GM21619 (cell line): ENCODE data around the gene GEMIN4.
"Not testable (repeated sequence)": the region's sequence is repeated elsewhere in the genome, so short reads cannot be mapped to it uniquely, and the experiment has no call there.

Source experiments
- ATAC-seq: cut with Tn5 transposase; IDR thresholded peaks from one replicate; pipeline ENCODE4 v1.9.1; 2021; ENCODE audit not compliant: unreplicated experiment

GEMIN4 gene

GRCh38 chr17:781805-782731 lies 30.0 kb upstream of the GEMIN4 start, which contains the start of the genes GLOD4 and MRM3:
Gene GLOD4, minus strand, starts transcription at chr17:782280. Its CDS starts 25 bp downstream, at chr17:782255.
Gene MRM3, plus strand, starts transcription at chr17:782353. Its CDS starts 26 bp downstream, at chr17:782379.
- peak; percentile 84 for ATAC-seq

GRCh38 chr17:778096-778495 lies 26.0 kb upstream of the GEMIN4 start:
- ATAC-seq, result no peak

DNA sequence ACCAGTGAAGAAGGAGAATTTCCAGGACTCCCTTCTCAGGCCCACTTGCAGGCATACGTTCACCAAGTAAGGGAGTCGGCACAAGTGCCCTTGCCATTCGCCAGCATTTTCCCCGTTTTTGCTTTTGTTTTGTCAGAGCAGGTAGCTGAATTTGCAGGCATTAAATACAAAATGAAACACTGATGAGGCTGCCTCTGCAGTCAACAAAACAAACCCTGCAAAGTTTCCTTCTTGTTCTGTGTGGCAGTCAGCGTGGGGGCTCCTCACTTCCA lies 22.2 kb upstream of the GEMIN4 start:
- no peak for ATAC-seq

- ATAC-seq, result no peak
These were observed 21.6 kb upstream of the GEMIN4 start for GRCh38 chr17:773467-774312.

DNA sequence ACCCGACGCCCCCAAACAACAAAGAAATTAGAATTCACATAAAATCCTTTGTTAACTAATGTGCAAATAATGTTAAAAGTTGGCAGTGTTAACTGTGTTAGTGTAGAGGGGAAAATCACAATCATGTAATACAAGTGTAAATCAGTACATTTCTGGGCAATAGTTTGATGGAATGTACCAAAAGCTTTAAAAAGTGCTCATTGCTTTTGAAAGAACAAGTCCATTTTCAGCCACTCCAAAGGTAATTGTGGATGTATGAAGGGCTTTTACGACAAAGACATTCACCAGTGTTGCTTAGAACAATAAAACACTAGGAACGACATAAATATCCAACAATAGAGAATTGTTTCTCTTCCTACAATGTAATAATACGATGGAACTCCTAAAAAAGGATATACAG lies 21.0 kb upstream of the GEMIN4 start:
- ATAC-seq, result no peak

- no peak for ATAC-seq
These were observed 15.0 kb upstream of the GEMIN4 start for GRCh38 chr17:767076-767475.

GRCh38 chr17:760371-760770 lies 8.3 kb upstream of the GEMIN4 start:
- no peak for ATAC-seq

DNA sequence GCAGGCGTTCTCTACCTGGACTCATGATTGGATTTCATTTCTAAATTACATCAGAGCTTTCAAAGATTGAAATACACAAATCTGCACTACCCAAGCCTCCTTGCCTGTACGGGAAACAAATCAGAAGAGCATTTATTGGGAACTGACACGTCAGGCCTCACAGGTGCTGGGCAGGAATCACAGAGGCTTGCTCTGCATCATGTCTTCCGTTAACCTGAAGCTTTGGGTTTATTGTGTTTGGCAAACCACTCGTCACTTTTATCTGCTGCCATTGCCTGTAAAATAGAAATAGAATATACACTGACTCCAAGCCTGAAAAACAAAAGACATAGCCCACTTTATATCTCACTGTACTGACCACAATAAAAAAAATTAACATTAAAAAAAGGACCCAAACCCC lies 7.9 kb upstream of the GEMIN4 start:
- no peak for ATAC-seq

DNA sequence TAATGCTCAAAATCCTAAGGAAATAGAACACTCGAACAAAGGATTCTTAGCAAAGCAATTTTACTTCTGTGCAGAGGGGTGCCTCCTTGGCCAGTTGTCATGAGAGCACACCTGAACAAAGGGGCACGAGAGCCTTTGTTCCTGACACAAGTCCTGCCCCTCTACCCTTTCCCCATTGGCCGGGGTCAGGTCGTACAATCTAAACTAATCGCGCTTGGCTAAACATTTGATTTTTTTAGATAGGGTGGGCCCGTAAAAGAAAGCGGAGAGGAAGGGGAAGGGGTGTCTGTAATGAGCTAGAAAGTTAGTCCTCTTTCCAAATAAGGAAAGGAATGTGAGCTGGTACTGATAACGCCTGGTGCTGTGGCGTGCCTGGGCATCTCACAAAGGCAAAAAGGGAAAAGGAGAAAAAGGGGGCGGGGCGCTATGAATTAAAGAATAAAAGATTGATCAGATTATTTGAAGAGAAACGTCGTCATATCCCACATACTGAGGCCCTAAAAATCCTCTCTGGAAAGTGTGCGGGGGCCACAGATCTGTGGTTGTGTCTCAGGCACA lies 4.0 kb upstream of the GEMIN4 start:
- ATAC-seq, result not testable (repeated sequence)

- not testable (repeated sequence) for ATAC-seq
These were observed 3.4 kb upstream of the GEMIN4 start for GRCh38 chr17:755319-755961.

- ATAC-seq, result no peak
These were observed 1.4 kb upstream of the GEMIN4 start for GRCh38 chr17:753418-753817.

DNA sequence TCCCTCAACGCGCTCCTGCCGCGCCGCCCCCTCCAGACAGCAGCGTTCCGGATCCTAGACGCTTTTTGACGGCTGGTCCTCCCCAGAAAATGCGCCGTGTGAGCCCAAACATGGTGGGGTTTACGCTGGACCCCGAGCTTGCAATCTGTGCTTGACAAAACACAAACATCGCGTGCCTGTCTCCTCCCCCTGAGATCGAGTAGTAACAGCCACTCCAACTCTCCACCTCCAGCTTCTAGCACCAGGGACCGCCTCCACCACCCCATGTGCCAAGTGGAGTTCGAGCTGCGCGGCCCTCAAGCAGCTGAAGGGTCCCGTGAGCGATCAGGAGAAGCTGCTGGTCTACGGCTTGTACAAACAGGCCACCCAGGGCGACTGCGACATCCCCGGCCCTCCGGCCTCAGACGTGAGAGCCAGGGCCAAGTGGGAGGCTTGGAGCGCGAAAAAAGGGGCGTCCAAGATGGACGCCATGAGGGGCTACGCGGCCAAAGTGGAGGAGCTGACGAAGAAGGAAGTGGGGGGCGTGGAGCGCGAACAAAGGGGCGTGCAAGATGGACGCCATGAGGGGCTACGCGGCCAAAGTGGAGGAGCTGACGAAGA lies 656 bp upstream of the GEMIN4 start:
- ATAC-seq, result peak; percentile 3

GRCh38 chr17:751269-752001 lies 629 bp downstream of the GEMIN4 start:
- ATAC-seq, result peak; percentile 42

- ATAC-seq, result no peak
These were observed 1.5 kb downstream of the GEMIN4 start for GRCh38 chr17:750431-751037.

DNA sequence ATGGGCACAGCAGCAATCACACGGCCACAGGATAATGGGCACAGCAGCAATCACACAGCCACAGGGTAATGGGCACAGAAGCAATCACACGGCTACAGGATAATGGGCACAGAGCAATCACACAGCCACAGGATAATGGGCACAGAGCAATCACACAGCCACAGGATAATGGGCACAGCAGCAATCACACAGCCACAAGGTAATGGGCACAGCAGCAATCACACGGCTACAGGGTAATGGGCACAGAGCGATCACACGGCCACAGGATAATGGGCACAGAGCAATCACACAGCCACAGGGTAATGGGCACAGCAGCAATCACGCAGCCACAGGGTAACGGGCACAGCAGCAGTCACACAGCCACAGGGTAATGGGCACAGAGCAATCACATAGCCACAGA lies 2.7 kb downstream of the GEMIN4 start:
- not testable (repeated sequence) for ATAC-seq

GRCh38 chr17:748604-749003 lies 3.5 kb downstream of the GEMIN4 start:
- not testable (repeated sequence) for ATAC-seq

DNA sequence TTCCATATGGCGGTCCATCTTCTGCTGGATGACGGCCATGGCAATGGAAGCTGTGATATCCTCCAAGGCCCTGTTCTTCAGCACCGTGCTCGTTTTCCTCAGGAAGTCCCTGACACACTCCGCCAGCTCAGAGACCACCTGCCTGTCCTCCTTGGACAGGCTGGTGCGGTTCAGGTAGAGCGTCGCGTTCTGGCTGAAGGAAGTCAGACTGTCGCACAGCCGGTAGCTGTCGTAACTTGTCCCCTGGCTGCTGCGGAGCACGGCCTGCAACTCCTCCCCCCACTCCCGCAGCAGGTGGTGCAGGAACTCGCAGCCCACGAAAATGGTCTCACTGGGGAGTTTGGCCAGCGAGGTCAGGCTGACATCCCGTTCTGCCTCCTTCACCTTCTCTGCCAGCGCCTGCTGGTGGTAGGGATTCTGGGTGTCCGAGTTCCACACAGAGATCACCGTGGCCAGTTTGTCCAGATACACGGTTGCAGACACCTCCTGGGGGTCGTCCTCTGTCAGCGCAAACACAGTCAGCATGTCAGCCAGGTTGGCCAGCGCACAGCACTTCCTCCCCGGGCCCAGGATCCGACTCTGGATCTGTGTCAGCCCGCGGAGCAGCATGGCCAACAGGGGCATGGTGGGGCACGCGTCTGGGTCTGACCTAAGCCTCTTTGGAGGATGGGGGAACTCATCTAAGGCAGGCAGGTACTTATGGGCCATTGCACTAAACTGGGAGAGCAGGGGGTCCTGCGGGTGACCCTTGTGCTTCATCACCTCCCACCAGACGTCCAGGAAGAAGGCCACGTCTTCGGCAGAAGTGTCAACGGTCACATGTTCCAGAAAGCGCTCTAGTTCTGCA lies 5.1 kb downstream of the GEMIN4 start:
- no peak for ATAC-seq

GRCh38 chr17:746181-746580 lies 5.9 kb downstream of the GEMIN4 start:
- no peak for ATAC-seq

DNA sequence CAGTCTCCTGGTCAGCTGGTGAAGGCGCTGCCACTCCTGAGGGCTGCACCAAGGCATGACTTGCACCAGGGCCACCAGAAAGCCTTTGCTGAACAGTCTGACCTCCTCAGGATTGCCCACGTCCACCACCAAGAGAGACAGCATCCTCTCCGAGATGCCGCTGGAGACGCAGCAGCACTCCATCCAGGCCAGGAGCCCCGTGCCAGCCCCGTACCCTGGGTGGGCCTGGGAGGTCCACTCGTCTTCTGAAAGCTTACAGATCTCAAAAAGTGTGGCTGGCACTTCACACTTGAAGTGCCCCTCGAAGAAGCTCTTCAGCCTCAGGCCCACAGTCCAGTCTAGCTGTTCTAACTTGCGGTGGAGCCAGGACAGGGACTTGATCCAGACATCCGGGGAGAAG lies 6.7 kb downstream of the GEMIN4 start:
- ATAC-seq, result no peak
